ENCODE results near the gene FMN1.

DNA sequence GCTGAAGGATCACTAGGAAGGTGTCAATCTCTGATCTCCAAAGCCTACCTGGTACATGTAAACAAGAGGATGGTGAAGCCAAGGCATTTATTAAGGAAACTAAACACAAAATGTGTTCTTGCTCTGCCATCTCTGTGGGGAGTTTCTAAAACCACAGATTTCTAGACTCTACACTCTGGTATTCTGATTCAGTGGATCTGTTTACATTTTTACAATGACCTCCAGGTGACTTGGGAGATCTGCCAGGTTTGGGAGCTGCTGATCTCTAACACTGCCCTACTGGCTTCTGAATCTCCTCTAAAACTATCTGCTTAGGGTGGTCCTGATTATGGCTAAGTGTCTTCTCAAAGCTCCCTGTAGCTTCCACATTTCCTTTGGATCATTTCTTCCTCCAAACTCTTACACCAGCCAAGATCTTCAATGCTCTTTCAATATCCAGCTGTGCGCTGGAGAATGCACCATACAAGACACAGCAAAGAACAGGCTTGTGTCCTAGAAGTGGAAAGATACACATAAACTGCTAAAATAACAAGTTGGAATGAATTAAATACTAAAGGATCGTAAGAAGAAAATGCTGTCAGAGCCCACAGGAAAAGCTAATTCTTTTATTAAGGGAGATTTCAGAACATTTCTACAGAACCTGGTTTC, 404.0 kb downstream of the FMN1 start:
- TF ChIP-seq, protein P1, sequence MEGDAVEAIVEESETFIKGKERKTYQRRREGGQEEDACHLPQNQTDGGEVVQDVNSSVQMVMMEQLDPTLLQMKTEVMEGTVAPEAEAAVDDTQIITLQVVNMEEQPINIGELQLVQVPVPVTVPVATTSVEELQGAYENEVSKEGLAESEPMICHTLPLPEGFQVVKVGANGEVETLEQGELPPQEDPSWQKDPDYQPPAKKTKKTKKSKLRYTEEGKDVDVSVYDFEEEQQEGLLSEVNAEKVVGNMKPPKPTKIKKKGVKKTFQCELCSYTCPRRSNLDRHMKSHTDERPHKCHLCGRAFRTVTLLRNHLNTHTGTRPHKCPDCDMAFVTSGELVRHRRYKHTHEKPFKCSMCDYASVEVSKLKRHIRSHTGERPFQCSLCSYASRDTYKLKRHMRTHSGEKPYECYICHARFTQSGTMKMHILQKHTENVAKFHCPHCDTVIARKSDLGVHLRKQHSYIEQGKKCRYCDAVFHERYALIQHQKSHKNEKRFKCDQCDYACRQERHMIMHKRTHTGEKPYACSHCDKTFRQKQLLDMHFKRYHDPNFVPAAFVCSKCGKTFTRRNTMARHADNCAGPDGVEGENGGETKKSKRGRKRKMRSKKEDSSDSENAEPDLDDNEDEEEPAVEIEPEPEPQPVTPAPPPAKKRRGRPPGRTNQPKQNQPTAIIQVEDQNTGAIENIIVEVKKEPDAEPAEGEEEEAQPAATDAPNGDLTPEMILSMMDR (IDR thresholded peaks at IDR 0.05; ENCODE audit: poor library complexity, severe bottlenecking): no peak
- no peak for TF ChIP-seq POLR2AphosphoS5 (IDR thresholded peaks at IDR 0.05)
- no peak for TF ChIP-seq EP300 (conservative IDR thresholded peaks at IDR 0.05; ENCODE audit: poor library complexity, severe bottlenecking)
- no peak for TF ChIP-seq RAD21 (conservative IDR thresholded peaks at IDR 0.05)
